Cardiac atrium fibroblast (primary cell): ENCODE results near the gene PATE3. TPM values are rescaled to one million over a fixed set of nuclear protein-coding genes. Genes with fewer than 3 reads are reported as not detected.

Experiments used
- total RNA-seq: library from RNA; depleted of rRNA; stranded (reverse); fragments of >200 nt; gene quantifications from 2 replicates; pipeline ENCODE4 v1.2.3, GENCODE V29; 2015

Gene PATE3, protein sequence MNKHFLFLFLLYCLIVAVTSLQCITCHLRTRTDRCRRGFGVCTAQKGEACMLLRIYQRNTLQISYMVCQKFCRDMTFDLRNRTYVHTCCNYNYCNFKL
- total RNA-seq = not detected in 2 replicates

DNA sequence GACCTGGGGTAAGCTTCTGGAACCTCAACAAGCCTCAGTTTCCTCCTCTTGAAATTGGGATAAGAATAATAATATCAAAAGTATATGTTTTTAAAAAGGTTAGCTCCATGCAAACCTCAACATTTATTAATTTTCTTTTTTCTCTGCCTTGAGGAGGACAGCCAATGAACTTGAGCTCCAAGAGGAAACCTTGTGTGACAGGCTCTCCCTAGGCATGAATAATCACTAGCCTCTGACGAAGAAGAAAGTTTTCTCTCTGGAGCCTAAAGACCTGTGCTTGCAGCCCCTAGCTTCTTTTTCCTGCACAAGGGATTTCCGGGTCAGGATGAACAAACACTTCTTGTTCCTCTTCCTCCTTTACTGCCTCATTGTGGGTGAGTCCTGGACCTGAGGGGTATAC is at the start of gene PATE3:
TSS of gene PATE3 (plus strand) at position 301 of the 400 bp plus-strand sequence. CDS start at position 326, 25 bp downstream.

DNA sequence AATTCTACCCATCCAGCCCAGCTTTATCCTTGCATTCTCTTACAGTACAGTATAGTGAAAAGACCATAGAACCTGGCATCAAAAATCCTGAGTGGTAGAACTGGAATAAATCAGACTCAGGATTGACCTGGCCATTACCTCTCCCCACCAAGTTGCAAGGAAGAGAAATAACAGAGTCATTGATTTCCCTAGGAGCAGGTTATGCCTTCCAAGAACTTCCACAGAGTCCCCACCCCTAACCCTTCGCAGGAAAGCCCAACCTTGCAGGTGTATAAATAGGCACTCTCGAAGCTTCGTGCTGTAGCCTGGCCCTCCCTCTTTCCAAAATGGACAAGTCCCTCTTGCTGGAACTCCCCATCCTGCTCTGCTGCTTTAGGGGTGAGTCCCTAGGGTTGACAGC is 41.9 kb upstream of the PATE3 start, which contains the start of gene PATE1:
TSS of gene PATE1 (plus strand) at position 301 of the 400 bp plus-strand sequence. CDS start at position 327, 26 bp downstream.

DNA sequence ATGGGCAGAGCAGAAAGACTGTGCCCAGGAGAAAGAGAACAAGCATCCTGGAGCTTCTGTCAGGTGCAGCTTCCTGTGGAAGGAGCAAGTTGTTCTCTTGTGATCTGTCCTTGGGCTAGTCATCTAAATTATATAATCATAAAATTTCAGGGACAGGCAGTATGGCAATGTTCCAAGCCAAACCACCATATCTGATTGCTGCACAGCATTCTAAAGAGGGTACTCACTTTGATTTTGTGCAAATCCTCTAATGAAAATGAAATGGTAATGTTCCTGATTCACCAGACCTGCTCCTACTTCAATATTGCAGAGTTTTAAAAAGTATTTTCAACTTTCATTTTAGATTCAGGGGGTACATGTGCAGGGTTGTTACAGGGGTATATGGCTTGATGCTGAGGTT is 9.2 kb upstream of the PATE3 start, which contains the start of gene PATE2:
TSS of gene PATE2 (minus strand) at position 101 of the 400 bp plus-strand sequence. CDS start at position 46, 55 bp downstream.

DNA sequence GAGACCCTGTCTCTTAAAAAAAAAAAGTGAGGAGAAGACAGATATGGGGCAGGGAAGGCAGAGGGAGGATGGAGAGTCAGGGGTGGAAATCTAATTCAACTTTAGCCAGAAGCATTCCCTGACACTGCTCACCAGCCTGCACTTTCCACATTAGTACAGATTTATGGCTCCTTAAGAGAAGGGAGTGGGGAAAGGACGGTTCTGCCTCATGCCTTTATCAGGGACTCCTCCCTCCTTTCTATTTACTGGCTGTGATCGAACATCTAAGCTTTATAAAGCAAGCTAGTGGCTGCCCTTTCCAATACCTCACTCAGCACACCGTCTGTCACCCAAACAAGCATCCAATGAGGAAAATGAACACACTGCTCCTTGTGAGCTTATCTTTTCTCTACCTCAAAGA is 45.1 kb downstream of the PATE3 start, which contains the start of gene PATE4:
TSS of gene PATE4 (plus strand) at position 301 of the 400 bp plus-strand sequence. CDS start at position 345, 44 bp downstream.

Other genes with a start within 250 kb of the PATE3 start
- gene EI24, start 218.7 kb upstream of the PATE3 start, total RNA-seq = 61.6 and 96.7 TPM in 2 replicates
- gene STT3A, start 195.3 kb upstream of the PATE3 start, total RNA-seq = 191 and 206 TPM in 2 replicates
- gene CHEK1, start 163.0 kb upstream of the PATE3 start, total RNA-seq = 9.0 and 16.8 TPM in 2 replicates
- not detected in 2 replicates for gene ACRV1, start 107.3 kb upstream of the PATE3 start, total RNA-seq
- not detected in 2 replicates for gene PATE1, start 41.8 kb upstream of the PATE3 start, total RNA-seq
- gene PATE2, start 9.3 kb upstream of the PATE3 start, total RNA-seq = not detected in 2 replicates
- not detected in 2 replicates for gene PATE4, start 45.2 kb downstream of the PATE3 start, total RNA-seq
- 5.1 and 6.6 TPM in 2 replicates for gene HYLS1, start 99.5 kb downstream of the PATE3 start, total RNA-seq
- 8.6 and 11.9 TPM in 2 replicates for gene PUS3, start 115.1 kb downstream of the PATE3 start, total RNA-seq
- not detected in 2 replicates for gene DDX25, start 116.4 kb downstream of the PATE3 start, total RNA-seq
- gene VSIG10L2, start 157.9 kb downstream of the PATE3 start, total RNA-seq = not detected in 2 replicates